Transverse colon (tissue), 3 donors: ENCODE data around the gene GTPBP2.

ENCODE experiments used
- POLR2A ChIP-seq: fragments of 450-650 bp; IDR thresholded peaks from one replicate; pipeline ENCODE4 v1.6.1; 2016; ENCODE audit warnings: antibody characterized with exemption, mild to moderate bottlenecking, moderate library complexity
- POLR2AphosphoS5 ChIP-seq, 3 donors: sonication (generic); formaldehyde crosslinking; IDR thresholded peaks; one replicate each; pipeline ENCODE4 v1.6.1; 2016; ENCODE audit warnings: antibody characterized with exemption in 3 of 3

- TF ChIP-seq POLR2A, result no peak
- TF ChIP-seq POLR2AphosphoS5 (IDR thresholded peaks at IDR 0.05), result no peak
Observed at GRCh38 chr6:43636308-43636659, 7.2 kb upstream of the GTPBP2 start.
